IMR-90 (cell line): ENCODE data around the gene SYT10. TPM values are rescaled to one million over a fixed set of nuclear protein-coding genes. Genes with fewer than 3 reads are reported as not detected.
A peak's percentile ranks its signal among the peaks of the same experiment; 100 is the strongest.

Source experiments
- ATAC-seq: fragments of 200-7000 bp; cut with Tn5 transposase; 2 replicates; pipeline ENCODE4 v1.9.1; 2020; ENCODE audit warnings: low read depth, mild to moderate bottlenecking, moderate library complexity
- BruUV-seq: library from RNA; stranded (reverse); fragments of 400-500 nt; replicated peaks from 2 replicates; lab custom pipeline; 2021; lab: Mats Ljungman, UMichigan
- CTCF ChIA-PET: fragments of 300-600 bp; formaldehyde crosslinking; extraction: SDS; loops from one replicate; lab custom pipeline; 2021; ENCODE audit warnings: antibody characterized with exemption; lab: Yijun Ruan, JAX
- POLR2A ChIA-PET: fragments of 300-600 bp; sonication (Branson Sonifier 250); formaldehyde crosslinking; loops from one replicate; lab custom pipeline; 2022; ENCODE audit warnings: antibody characterized with exemption; ENCODE audit not compliant: unreplicated experiment; lab: Charles Lee
- DNase-seq: peaks from one replicate; pipeline ENCODE4 v3.0.0; 2013
- H2AFZ ChIP-seq: replicated peaks from 2 replicates; pipeline ENCODE3; 2013; ENCODE audit warnings: low read length, mild to moderate bottlenecking; ENCODE audit not compliant: poor library complexity
- H2AK5ac ChIP-seq: 2 replicates; pipeline ENCODE4 v1.6.1; 2013; ENCODE audit warnings: low read depth, low read length, inconsistent platforms
- H2AK9ac ChIP-seq: replicated peaks from 2 replicates; pipeline ENCODE3; 2013; ENCODE audit warnings: mild to moderate bottlenecking, low read depth, low read length, moderate library complexity; ENCODE audit not compliant: poor library complexity
- H2BK120ac ChIP-seq: 2 replicates; pipeline ENCODE4 v1.6.1; 2013; ENCODE audit warnings: low read depth, low read length, inconsistent platforms
- H2BK15ac ChIP-seq: 3 replicates; pipeline ENCODE4 v1.6.1; 2013; ENCODE audit warnings: low read depth, low read length, inconsistent platforms
- H2BK20ac ChIP-seq: 2 replicates; pipeline ENCODE4 v1.6.1; 2013; ENCODE audit warnings: low read depth, mild to moderate bottlenecking, inconsistent platforms, low read length, moderate library complexity
- H2BK5ac ChIP-seq: 2 replicates; pipeline ENCODE4 v1.6.1; 2013; ENCODE audit warnings: mild to moderate bottlenecking, low read depth, low read length, inconsistent platforms; ENCODE audit not compliant: poor library complexity, severe bottlenecking
- H3K14ac ChIP-seq: replicated peaks from 2 replicates; pipeline ENCODE4 v1.6.1; 2013; ENCODE audit warnings: low read depth, low read length, inconsistent platforms
- H3K18ac ChIP-seq: 2 replicates; pipeline ENCODE4 v1.6.1; 2013; ENCODE audit warnings: low read depth, low read length, control low read depth
- H3K23ac ChIP-seq: 2 replicates; pipeline ENCODE4 v1.6.1; 2013; ENCODE audit warnings: low read depth, low read length, inconsistent platforms
- H3K27ac ChIP-seq: 2 replicates; pipeline ENCODE4 v1.5.1; 2013; ENCODE audit warnings: mild to moderate bottlenecking, control low read depth, low read length; ENCODE audit not compliant: insufficient read depth
- H3K27me3 ChIP-seq: 2 replicates; pipeline ENCODE4 v1.6.1; 2013; ENCODE audit warnings: low read length; ENCODE audit not compliant: control insufficient read depth, insufficient read depth
- H3K36me3 ChIP-seq: 2 replicates; pipeline ENCODE4 v1.6.1; 2013; ENCODE audit warnings: low read length, mixed read lengths; ENCODE audit not compliant: control insufficient read depth, insufficient read depth
- H3K4ac ChIP-seq: 2 replicates; pipeline ENCODE4 v1.6.1; 2013; ENCODE audit warnings: low read depth, low read length, inconsistent platforms
- H3K4me1 ChIP-seq: 2 replicates; pipeline ENCODE4 v1.6.1; 2013; ENCODE audit warnings: low read length, mixed read lengths; ENCODE audit not compliant: control insufficient read depth, insufficient read depth
- H3K4me2 ChIP-seq: 2 replicates; pipeline ENCODE4 v1.6.1; 2013; ENCODE audit warnings: low read depth, mild to moderate bottlenecking, control low read depth, low read length, moderate library complexity
- H3K4me3 ChIP-seq: 2 replicates; pipeline ENCODE4 v1.5.1; 2013; ENCODE audit warnings: low read depth, mild to moderate bottlenecking, control low read depth, low read length, moderate library complexity; ENCODE audit not compliant: insufficient read depth
- H3K56ac ChIP-seq: 2 replicates; pipeline ENCODE4 v1.6.1; 2013; ENCODE audit warnings: low read length, inconsistent platforms; ENCODE audit not compliant: insufficient read depth; ENCODE audit errors: extremely low read depth
- H3K79me1 ChIP-seq, 2 experiments: 2 replicates each; pipeline ENCODE4 v1.6.1; 2013; ENCODE audit warnings: low read length in 2 of 2, inconsistent platforms in 1 of 2, low read depth in 1 of 2
- H3K9ac ChIP-seq: 2 replicates; pipeline ENCODE4 v1.6.1; 2013; ENCODE audit warnings: low read depth, low read length, control low read depth
- H3K9me1 ChIP-seq: 2 replicates; pipeline ENCODE4 v1.6.1; 2013; ENCODE audit warnings: low read length, inconsistent platforms; ENCODE audit not compliant: insufficient read depth
- H3K9me3 ChIP-seq: 2 replicates; pipeline ENCODE4 v1.6.1; 2013; ENCODE audit warnings: low read length; ENCODE audit not compliant: control insufficient read depth, insufficient read depth
- H4K20me1 ChIP-seq: 2 replicates; pipeline ENCODE4 v1.6.1; 2013; ENCODE audit warnings: low read length, inconsistent platforms; ENCODE audit not compliant: insufficient read depth
- H4K5ac ChIP-seq: 2 replicates; pipeline ENCODE4 v1.6.1; 2013; ENCODE audit warnings: mild to moderate bottlenecking, low read depth, low read length, control low read depth
- H4K8ac ChIP-seq, 2 experiments: 2 replicates each; pipeline ENCODE4 v1.6.1; 2013; ENCODE audit warnings: low read depth in 2 of 2, low read length in 2 of 2, control low read depth in 1 of 2, inconsistent platforms in 1 of 2
- H4K91ac ChIP-seq: 2 replicates; pipeline ENCODE4 v1.6.1; 2013; ENCODE audit warnings: low read depth, low read length, inconsistent platforms; ENCODE audit not compliant: insufficient read depth
- CEBPB ChIP-seq: IDR thresholded peaks from 2 replicates; pipeline ENCODE4 v1.6.1; 2012; ENCODE audit warnings: low read depth, low read length, improper control_type of control experiment
- POLR2A ChIP-seq: IDR thresholded peaks from 2 replicates; pipeline ENCODE4 v1.6.1; 2012; ENCODE audit warnings: mild to moderate bottlenecking, low read depth, low read length
- WGBS, 2 experiments: methylation state at CpG; one replicate each; pipeline versions ENCODE4 v1.1.5 to v1.1.7; 2013; ENCODE audit warnings: missing lambda C conversion rate in 2 of 2; ENCODE audit not compliant: insufficient read length in 1 of 2; ENCODE audit errors: extremely low coverage in 2 of 2; 5-methylcytosine and 5-hydroxymethylcytosine counted together
- dilution Hi-C: fragments of 300-500 bp; cut with HindIII; formaldehyde crosslinking; loops from one replicate; pipeline ENCODE4 v1.14.3; 2018; ENCODE audit warnings: low sequenced_read_pairs; ENCODE audit not compliant: unreplicated experiment
- in situ Hi-C: fragments of 300-500 bp; cut with MboI; formaldehyde crosslinking; loops from 3 replicates; pipeline ENCODE4 v1.14.3; 2019; ENCODE audit warnings: low sequenced_read_pairs, inconsistent platforms, mixed read lengths
- intact Hi-C: fragments of 100-400 bp; cut with micrococcal nuclease; formaldehyde crosslinking; loops from 2 replicates; pipeline ENCODE4 v1.10.0; 2022
- polyA plus RNA-seq, 3 experiments: library from polyadenylated mRNA; depleted of rRNA; stranded (reverse); fragments of >200 nt; gene quantifications; 2 replicates each; pipeline ENCODE4 v1.2.3, GENCODE V29; 2012; ENCODE audit warnings: low replicate concordance in 1 of 3
- total RNA-seq: library from RNA; depleted of rRNA; stranded (reverse); fragments of >200 nt; gene quantifications from 2 replicates; pipeline ENCODE4 v1.2.3, GENCODE V29; 2012

Gene SYT10
- total and polyA plus RNA-seq, 2 of the 4 experiments (the other 2 are of a cell fraction): not detected

DNA sequence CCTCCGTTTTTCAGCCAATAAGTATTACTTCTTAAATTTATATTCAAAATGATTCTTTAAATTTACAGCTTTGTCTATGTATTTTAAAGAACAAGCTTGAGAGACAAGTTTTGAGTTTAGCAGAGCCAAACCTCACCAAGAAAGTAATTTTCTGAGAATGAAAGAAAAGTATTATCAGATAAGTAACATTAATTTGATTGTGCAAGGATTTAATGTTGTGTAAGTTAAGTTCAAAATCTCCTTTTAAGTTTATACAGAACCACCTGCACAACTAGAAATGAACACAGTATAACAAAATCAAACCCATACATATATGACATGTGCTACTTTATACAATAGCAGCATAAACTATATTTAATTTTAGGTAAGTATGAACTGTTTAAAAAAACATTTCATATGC is 63.5 kb downstream of the SYT10 start:
- Histone ChIP-seq H4K20me1 (no peaks in the 10 kb centered on the region), H4K8ac (no peak overlapping the region), H3K36me3 (no peaks in the 10 kb centered on the region), H3K14ac (no peak overlapping the region), H4K91ac (no peak overlapping the region), H2AK5ac (no peak overlapping the region), H2AK9ac (no peak overlapping the region), H2BK120ac (no peak overlapping the region), H2AFZ (no peak overlapping the region), H2BK20ac (no peak overlapping the region), H3K9me1 (no peaks in the 10 kb centered on the region), H3K4me2 (no peak overlapping the region), H3K4me3 (no peak overlapping the region), H2BK15ac (no peak overlapping the region), H3K27ac (no peak overlapping the region), H3K79me1 (no peaks in the 10 kb centered on the region), H3K18ac (no peak overlapping the region), H3K9ac (no peak overlapping the region), H3K56ac (no peak overlapping the region), H3K4me1 (no peaks in the 10 kb centered on the region), H4K5ac (no peak overlapping the region), H3K23ac (no peak overlapping the region), H3K27me3 (no peaks in the 10 kb centered on the region), H3K9me3 (no peaks in the 10 kb centered on the region), H2BK5ac (no peak overlapping the region), H3K4ac (no peak overlapping the region)
- BruUV-seq: no TSS peak
- dilution Hi-C loops: no loop called here
- in situ Hi-C loops: no loop called here
- intact Hi-C loops: no loop called here
- ATAC-seq (no peak), DNase-seq (no peak)
- POLR2A ChIA-PET: no interaction called here
- no CpG with 5 or more reads among the region's 1 CpG for WGBS, 2 experiments
- TF ChIP-seq POLR2A (no peak), CEBPB (peak; percentile 80)
- CTCF ChIA-PET: no interaction called here
